ENCODE measurements around the gene CAMK1D.
A peak's percentile ranks its signal among the peaks of the same experiment; 100 is the strongest.
"Not testable (repeated sequence)": the region's sequence is repeated elsewhere in the genome, so short reads cannot be mapped to it uniquely, and the experiment has no call there.

Gene CAMK1D

GRCh38 chr10:12470719-12471118, 121.4 kb downstream of the CAMK1D start:
- no peak for DNase-seq

- no peak for DNase-seq
Measured at GRCh38 chr10:12471135-12471534, 121.8 kb downstream of the CAMK1D start.

GRCh38 chr10:12473491-12473890, 124.1 kb downstream of the CAMK1D start:
- DNase-seq = no peak

- DNase-seq = no peak
Measured at GRCh38 chr10:12474727-12475412, 125.5 kb downstream of the CAMK1D start.

- DNase-seq = no peak
Measured at GRCh38 chr10:12476656-12477055, 127.3 kb downstream of the CAMK1D start.

GRCh38 chr10:12479437-12479844, 130.1 kb downstream of the CAMK1D start:
- no peak for DNase-seq

- no peak for DNase-seq
Measured at GRCh38 chr10:12479924-12480323, 130.6 kb downstream of the CAMK1D start.

- DNase-seq = no peak
Measured at GRCh38 chr10:12480440-12480839, 131.1 kb downstream of the CAMK1D start.

- DNase-seq = no peak
Measured at GRCh38 chr10:12481924-12482323, 132.6 kb downstream of the CAMK1D start.

GRCh38 chr10:12482587-12482986, 133.2 kb downstream of the CAMK1D start:
- DNase-seq = no peak

GRCh38 chr10:12484002-12484918, 134.9 kb downstream of the CAMK1D start:
- no peak for DNase-seq

GRCh38 chr10:12484941-12485805, 135.8 kb downstream of the CAMK1D start:
- peak; percentile 20 for DNase-seq

- no peak for DNase-seq
Measured at GRCh38 chr10:12487366-12487765, 138.0 kb downstream of the CAMK1D start.

- DNase-seq = no peak
Measured at GRCh38 chr10:12488626-12489025, 139.3 kb downstream of the CAMK1D start.

GRCh38 chr10:12489357-12489756, 140.0 kb downstream of the CAMK1D start:
- DNase-seq = no peak

- no peak for DNase-seq
Measured at GRCh38 chr10:12489806-12490205, 140.5 kb downstream of the CAMK1D start.

- DNase-seq = no peak
Measured at GRCh38 chr10:12490963-12491362, 141.6 kb downstream of the CAMK1D start.

GRCh38 chr10:12491491-12491890, 142.1 kb downstream of the CAMK1D start:
- DNase-seq = no peak

- DNase-seq = no peak
Measured at GRCh38 chr10:12492016-12492415, 142.7 kb downstream of the CAMK1D start.

- DNase-seq = not testable (repeated sequence)
Measured at GRCh38 chr10:12497046-12497445, 147.7 kb downstream of the CAMK1D start.

- no peak for DNase-seq
Measured at GRCh38 chr10:12499076-12499986, 150.0 kb downstream of the CAMK1D start.

Data from CD4-positive, alpha-beta T cell treated with Interferon gamma for 1 hour (primary cell).